HG03439 (cell line): Measurements from ENCODE around the gene BCAS3.

Experiments used
- ATAC-seq: cut with Tn5 transposase; IDR thresholded peaks from one replicate; pipeline ENCODE4 v1.9.1; 2021; ENCODE audit warnings: mild to moderate bottlenecking, moderate library complexity; ENCODE audit not compliant: unreplicated experiment

BCAS3 gene

DNA sequence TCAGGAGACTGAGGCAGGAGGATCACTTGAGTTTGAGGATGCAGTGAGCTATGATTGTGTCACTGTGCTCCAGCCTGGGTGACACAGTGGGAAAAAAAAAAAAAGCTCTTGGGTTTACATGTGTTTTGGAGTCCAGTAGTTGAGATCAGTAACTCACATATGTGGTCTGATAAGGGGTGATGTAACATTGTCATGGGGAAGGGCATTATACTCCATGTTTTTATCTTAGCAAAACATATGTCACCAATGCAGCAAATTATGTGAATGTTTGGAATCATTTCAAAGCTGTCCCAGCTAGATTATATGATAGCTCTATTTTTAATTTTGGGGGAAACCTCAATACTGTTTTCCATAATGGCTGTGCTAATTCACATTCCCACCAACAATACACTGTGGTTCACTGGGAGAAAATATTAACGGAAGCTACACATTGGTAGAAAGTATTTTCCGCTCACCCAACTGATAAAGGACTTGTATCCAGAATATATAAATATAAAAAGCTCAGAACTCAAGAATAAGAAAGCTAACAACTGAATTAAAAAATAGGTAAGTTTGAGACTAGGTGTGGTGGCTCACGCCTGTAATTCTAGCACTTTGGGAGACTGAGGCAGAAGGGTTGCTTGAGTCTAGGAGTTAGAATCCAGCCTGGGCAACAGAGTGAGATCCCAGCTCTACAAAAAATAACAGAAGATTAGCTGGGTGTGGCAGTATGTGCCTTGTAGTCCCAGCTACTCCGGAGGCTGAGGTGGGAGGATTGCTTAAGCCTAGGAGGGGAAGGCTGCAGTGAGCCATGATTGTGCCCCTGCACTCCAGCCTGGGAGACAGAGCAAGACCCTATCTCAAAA is 497.9 kb downstream of the BCAS3 start:
- no peak for ATAC-seq

DNA sequence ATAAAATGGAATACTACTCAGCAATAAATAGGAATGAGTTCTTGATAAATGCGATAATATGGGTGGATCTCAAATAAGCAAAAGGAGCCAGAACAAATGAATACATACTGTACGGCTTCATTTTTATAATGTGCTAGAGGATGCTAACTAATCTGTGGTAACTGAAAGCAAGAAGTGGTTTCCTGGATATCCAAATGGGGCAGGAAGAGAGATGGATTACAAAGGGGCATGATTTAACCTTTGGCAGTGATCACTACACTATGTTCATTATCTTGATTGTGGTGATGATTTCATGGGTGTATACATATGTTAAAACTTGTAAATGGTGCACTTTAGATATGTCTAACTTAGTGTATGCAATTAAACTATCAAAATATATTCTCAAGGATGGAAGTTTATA is 499.7 kb downstream of the BCAS3 start:
- no peak for ATAC-seq

DNA sequence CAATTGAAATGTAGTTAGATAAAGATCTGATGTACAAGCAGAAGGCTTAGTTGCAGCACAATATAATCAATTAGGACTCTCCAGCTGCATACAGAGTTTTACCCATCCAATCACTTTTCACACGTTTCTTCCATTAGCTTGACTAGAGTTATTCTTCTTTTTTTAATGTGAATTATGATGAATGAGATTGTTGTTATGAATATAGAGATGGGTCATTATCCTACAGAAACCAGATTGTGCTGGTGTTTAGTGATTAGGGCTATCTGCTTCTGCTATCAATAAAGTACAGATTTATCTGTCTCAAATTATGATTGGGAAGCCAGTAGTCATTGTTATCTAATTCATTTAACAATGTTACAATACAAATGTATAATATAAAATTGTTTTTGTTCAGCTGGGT is 500.6 kb downstream of the BCAS3 start:
- no peak for ATAC-seq

DNA sequence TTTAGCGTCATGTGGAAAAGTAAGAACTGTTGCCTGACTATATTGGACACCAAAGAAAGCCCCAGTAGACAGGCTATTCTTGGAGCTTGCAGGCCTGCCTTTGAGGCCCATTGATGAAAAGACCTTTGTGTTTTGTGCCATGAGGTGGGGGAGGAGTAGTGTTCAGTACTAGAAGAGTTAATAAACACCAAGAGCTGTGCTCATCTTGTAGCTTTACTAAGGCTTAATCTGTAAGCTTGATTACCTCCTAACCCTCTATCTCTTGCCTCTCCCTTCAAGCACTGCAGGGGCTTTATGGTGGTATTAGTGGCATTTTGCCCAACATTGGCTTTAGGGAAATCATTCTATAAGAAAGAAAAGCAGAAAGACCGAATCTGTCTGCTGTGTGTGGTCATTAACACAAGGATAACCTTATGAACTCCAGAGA is 501.7 kb downstream of the BCAS3 start:
- ATAC-seq = no peak

DNA sequence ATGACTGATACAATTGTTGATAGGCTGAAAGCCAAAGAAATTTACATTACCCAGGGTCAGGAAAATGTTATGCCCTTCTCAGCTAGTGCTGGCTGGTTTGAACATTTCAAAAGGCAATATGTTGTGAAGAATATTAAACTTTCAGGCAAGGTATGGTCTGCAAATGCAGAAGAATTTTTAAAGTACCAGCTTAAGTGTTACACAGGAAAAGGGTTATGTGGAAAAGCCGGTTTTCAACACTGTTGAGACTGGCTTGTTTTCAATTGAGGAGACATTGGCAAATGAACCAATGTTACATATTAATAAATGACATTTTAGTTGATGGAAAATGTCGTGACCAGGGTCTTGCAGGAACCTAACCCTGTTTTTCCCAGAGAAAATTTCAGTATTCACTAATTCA is 506.1 kb downstream of the BCAS3 start:
- no peak for ATAC-seq

DNA sequence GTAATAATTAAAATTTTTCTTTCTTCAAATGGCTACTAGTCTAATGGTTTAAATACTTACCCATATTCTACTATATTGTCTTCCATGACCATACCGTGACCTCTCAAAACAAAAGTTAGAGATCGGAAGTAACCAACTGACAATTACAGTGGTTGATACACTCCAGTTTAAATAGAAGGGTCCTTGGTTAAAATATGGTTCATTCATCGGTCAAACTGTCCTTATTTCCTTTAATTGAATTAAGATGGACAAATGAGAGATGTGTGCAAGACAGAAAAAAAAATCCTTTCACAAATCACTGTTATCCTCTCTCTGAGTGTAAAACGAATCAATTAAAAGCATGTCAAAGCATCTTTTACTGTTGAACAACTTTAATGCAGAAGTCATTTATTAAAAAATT is 507.7 kb downstream of the BCAS3 start:
- ATAC-seq = no peak

DNA sequence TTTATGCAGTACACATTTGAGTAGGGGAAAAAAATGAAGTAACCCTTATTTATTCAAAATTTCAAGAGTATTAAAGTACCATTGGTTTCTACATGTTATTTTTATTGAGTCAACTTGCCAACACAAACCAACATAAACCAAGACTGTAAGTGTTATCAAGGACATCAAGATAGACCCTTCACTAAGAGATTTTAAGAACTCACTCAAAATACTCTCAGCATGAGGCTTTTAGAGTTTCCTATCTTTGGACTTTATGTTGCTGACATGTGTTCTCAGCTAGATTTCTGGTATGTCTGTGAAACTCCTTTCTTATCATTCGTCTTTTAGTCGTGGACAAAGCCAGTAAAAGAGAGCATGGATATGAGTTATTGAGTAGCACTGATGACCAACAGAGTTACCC is 509.4 kb downstream of the BCAS3 start:
- no peak for ATAC-seq

DNA sequence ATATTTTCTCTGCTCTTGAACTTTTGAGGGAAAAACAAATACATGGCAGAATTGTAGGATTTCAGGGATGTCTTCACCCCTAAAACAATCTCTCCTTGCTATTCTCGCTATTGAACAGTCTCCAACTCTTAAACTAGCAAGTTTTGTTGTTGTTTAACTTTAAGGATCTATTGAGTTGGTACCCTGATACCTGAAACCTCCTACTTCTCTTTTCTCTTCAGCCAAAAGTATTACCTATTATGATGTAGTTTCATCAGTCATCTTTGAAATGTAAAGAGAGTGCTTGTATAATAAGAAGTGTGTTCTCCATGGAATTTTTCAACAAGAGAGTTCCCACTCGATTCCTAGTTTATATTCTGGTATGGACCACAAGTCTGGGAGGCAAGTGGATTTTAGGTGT is 510.4 kb downstream of the BCAS3 start:
- no peak for ATAC-seq

DNA sequence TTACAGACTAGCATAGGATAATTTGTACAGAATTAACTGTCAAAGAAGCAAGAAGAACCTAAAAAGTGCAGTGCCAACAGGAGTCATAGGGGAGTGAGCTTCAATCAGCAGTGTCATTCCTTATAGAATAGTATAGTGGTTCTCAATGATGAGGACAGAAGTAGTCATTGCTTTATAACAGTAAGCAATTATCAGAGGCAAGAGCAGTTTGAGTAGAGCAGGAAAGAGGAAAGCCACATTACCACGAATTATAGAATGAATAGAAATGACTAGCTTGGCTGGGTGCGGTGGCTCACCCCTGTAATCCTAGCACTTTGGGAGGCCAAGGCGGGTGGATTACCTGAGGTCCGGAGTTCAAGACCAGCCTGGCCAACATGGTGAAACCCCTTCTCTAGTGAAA is 512.3 kb downstream of the BCAS3 start:
- no peak for ATAC-seq

DNA sequence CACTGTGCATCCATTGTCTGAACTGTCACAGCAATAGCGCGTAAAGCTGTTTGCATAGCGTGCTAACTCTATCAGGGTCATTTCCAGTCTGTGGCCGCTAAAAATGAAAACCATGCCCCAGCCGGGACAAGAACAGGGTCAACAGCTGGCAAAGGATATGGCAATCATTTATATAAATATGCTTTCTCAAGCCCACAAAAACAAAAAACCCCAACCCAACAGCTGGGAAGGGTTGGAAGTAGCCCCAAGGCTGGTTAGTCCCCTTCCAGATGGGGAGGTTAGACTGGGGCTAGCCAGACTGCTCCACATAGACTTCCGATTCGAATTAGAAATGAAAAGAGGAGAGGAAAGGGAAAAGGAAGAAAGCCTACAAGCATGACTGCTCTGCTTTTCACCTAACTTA is 518.7 kb downstream of the BCAS3 start:
- no peak for ATAC-seq

DNA sequence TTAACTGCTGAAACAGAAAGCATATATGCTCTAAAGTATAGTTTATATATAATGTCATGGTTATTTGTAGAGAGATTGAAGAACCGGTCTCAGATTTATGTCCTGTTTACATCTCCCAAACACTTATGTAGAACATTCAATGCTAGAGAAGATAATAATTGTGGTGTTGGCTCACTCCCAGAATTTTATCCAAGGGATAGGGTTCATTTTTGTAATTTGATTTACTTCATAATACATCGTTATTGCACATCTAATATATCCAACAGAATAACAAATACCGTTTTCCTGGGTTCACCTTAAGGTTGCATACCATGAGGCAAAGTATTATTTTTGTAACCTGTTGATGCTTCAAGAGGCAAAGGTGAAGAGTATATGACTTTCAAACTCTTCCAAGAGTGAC is 519.1 kb downstream of the BCAS3 start:
- ATAC-seq = no peak

DNA sequence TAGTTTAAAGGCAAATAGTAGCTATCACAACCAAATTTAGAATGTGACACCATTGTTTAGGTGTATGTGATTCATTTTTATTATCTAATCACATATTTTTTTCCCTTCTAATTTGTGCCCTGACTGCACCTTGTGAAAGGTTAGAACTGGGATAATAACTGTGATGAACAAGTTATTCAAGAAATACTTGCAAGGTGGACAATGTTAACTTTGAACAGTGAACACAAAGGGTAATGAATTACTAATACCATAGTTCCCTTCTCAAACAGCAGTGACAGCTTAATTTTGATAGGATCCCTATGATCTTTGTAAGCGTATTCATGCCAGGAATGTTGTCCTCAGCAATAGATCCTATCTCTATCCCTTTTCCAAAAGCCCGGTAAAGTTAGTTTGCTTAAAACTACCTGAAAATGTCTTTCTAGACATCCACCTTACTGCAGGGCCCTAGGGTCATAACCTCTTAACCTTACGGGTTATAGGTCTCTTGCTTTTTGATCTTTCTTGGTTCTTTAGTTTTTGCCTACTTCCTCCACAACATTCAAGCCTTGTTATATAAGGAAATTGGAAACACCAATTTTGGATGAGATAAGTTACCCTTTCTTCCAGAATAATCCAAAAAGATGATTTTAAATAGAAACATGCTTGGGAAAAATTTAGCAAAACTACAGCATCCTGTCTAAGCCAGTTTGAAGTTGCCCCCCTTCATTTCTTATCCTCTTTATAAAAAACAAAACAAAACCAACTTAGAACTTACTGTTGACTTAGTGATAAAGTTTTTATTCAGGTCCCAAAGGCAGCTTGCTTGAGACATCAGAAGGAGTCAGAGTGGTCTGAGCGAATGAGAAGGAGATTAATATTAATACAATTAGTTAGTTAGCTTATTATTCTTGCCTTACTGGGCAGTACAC is 522.0 kb downstream of the BCAS3 start:
- ATAC-seq = no peak

DNA sequence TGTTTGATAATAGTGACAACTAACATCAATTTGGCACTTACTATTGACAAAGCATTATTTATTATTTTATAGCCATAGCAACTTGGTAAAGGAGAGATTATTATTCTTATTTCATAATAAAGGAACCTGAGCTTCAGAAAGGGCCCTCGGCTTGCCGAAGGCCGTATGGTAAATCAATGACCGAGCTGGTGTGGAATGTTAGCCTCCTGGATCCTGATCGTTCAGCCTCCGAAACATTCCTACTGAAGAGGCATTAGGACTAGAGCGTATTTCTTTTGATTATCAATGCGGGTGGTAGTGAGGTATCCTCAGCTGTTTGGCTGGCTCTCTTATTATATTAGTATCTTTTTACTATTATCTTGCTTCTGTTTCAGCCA is 522.7 kb downstream of the BCAS3 start:
- no peak for ATAC-seq

DNA sequence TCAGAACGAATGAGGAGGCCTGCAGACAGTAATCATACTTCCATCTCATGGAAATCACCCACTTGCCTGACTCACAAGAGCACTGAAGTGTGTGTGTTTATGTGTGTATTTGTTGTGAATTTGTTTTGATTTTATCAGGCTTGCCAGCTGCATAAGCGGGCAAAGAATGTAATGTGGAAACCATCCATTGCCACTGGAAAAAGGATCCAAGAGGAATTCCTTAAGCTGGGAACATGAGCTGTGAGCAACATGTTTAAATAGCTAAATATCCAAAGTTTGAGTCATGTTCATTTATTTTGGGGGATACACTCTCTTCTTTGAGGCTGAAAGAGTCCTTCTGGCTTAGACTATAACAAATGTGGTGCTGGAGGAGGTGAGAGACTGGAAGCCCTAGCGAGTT is 523.6 kb downstream of the BCAS3 start:
- ATAC-seq = no peak

DNA sequence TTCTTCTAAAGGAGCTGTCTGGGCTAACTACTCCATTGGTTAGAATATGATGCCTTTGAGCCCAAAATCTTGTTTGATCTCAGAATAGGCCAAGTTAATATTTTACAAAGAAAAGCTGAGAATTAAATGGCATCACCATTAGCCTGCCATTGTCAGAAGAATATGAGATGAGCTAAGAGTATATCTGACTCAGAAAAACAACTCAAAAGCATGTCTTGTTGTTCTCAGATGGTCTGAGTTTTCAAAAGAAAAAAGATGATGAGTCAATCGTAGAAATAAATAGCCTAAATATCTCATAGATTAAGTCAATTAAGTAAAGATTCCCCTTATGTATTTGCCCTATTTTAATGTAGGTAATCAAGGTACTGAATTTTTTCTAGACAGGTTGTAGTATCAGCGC is 524.9 kb downstream of the BCAS3 start:
- no peak for ATAC-seq

DNA sequence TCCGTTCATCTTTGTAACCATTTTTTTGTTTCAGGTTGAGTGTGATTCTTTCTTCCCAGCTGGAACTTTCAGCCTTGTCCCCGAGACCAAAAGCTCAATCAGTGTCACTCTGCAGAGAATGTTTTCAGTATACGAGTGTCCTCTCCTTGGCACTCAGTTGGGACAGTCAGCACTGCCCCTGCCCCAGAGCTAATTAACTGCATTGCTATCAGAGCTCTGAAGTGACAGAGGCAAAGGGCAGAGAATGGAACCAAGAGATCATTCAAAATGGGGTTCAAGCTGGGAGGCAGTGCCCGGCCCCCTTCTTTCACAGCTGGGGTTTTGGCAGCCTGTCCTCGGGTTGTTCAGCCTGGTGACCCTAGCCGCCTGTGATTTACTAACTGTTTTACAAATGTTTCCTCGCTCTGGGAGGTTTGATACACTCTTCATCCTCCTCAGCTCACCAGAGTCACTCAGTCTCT is 526.0 kb downstream of the BCAS3 start:
- ATAC-seq = no peak

DNA sequence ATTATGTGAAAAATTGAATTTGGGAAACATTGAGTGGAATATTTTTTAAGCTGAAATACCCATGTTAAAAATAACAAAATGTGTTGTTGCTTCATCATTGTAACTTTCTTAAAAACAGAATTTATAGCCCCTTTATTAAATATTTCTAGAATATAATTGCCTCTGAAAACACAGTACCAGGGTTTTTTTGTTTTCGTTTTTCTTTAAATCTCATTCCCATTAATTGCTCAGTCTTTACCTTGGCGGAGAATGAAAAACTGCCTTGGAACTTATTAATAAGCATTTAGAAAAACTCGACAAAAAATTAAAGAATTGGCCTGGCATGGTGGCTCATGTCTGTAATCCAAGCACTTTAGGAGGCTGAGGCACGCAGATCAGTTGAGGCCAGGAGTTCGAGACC is 526.8 kb downstream of the BCAS3 start:
- no peak for ATAC-seq

DNA sequence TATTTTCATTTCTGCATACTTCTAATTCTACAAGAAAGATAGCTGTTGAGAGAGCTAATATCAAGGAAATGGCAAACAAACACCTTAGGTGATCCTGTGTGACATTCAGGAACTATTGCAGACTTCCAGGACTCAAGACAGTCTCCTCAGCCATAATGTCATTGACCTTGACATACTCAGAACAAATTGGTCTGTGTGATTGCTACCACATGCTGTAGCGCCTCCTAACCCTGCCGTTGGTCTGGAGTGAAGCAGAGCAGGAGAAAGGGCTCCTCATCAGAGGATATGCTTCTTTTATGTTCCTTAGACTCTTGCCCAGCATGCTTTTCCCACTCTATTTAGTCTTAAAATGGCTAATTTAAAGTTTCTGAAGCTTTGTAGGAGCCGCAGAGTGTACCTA is 527.8 kb downstream of the BCAS3 start:
- ATAC-seq = no peak

DNA sequence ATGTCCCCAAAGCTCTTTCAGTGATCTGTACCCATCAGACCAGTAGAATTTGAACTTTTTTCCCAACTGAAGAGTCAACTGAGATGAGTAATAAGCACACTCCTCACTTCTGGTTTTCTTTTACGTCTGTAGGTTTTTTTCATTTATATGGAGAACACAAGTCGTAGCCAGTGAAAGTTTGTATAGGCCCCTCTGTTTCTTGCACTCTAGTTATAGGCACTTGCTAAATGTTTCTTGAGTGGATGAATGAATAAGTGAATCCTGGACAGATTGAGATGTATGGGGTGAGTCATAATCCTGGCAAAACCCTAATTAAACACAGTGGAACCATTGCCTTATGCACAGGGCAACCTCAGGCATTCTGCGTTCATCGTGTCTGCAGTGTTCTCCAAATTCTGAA is 528.3 kb downstream of the BCAS3 start:
- ATAC-seq = no peak

DNA sequence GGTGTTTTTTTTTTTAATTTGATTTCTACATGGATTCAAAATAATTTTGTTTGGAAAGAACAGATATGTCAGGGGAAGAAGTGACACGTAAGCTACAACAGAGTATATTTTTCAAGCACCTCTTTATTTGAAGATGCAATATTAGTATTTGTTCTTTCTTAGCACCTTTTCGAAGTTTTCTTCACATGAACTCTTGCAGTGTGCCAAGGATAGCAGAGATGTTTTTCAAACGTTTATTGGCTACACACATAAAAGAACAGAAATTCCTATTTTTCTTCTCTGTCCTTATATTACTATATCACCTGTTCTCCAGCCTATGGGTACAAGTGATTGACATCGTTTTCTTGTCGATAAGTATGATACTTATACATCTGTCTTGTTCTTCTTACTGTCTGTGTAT is 529.3 kb downstream of the BCAS3 start:
- ATAC-seq = no peak

DNA sequence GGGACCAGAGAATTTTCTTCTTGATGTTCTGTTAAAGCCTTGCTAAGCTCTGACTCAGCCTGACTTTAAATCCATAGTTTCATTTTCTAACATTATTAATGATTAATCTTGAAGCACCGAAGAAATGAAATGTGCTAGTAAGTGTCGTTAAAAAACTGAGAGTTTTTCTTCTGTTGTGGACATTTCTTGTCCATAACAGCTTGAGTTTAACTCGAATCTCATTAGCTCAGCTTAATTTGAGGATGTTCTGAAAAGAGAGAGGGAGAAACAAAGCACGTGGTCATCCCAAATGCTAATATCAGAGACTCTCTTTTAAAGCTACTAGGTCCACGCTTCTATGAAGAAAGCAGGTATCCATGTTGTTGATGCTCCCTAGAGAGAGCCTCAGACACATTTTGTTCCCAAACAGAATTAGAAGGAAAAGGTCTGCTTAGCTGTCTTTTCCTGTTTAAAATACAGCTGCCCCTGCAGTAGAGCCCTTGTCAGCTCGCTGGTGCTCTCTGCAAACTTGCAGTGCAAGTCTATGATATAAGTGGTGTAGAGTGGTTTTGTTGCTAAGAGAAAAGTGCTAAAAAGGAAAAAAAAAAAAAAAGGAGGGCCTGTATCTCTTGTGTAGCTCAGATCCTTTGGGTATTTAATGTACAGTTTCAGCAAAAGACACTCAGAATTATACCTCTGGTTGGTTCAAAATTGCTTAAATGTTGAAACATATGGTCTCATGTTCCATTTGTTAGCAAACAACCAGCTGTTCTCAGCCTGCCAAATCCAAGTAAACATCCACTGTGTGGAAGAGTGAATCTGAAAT is 530.9 kb downstream of the BCAS3 start:
- no peak for ATAC-seq
